Psoas muscle (tissue), 8 donors: ENCODE results near the gene COPRS. TPM values are rescaled to one million over a fixed set of nuclear protein-coding genes. Genes with fewer than 3 reads are reported as not detected.

Source experiments
- ATAC-seq, 4 donors: fragments of 200-7000 bp; cut with Tn5 transposase; one replicate each; pipeline ENCODE4 v1.9.1; 2020; ENCODE audit warnings: moderate library complexity in 3 of 4, mild to moderate bottlenecking in 2 of 4
- DNase-seq, 2 donors: peaks; one replicate each; pipeline ENCODE4 v3.0.0-alpha.2; 2020
- H3K27ac ChIP-seq: fragments of 200-600 bp; one replicate; pipeline ENCODE4 v1.8.0; 2022
- H3K27me3 ChIP-seq, 3 donors: fragments of 200-600 bp in 1 of 3; one replicate each; pipeline versions ENCODE4 v1.6.1 to v1.8.0; 2013 to 2022; ENCODE audit warnings: low read length in 2 of 3, mild to moderate bottlenecking in 2 of 3, moderate library complexity in 1 of 3; ENCODE audit not compliant: insufficient read depth in 3 of 3
- H3K36me3 ChIP-seq, 2 donors: fragments of 200-600 bp in 1 of 2; one replicate each; pipeline versions ENCODE4 v1.6.1 to v1.8.0; 2013 to 2022; ENCODE audit warnings: low read depth in 1 of 2, mild to moderate bottlenecking in 1 of 2, moderate library complexity in 1 of 2; ENCODE audit not compliant: insufficient read depth in 1 of 2
- H3K4me1 ChIP-seq: fragments of 200-600 bp; one replicate; pipeline ENCODE4 v1.8.0; 2022
- H3K4me3 ChIP-seq: fragments of 200-600 bp; one replicate; pipeline ENCODE4 v1.8.0; 2022; ENCODE audit warnings: mild to moderate bottlenecking
- H3K9me3 ChIP-seq: fragments of 200-600 bp; one replicate; pipeline ENCODE4 v1.8.0; 2022
- WGBS, 3 donors: extraction: QIAGEN DNeasy Blood & Tissue Kit; methylation state at CpG; one replicate each; pipeline versions ENCODE4 v1.1.6 to v1.1.7; 2013; 5-methylcytosine and 5-hydroxymethylcytosine counted together
- intact Hi-C, 2 donors: fragments of 100-400 bp; cut with DNase I; formaldehyde crosslinking; loops; one replicate each; pipeline versions ENCODE4 v1.11.0 to v1.14.2; 2022
- polyA plus RNA-seq, 3 donors: library from polyadenylated mRNA; stranded (reverse); fragments of 200-250 nt; gene quantifications; one replicate each; pipeline ENCODE4 v1.2.3, GENCODE V29; 2013
- total RNA-seq, 4 donors: library from RNA; stranded (reverse); fragmentation: NEBNext Ultra II Directional in 2 of 4; extraction: Animal tissue kit (Norgen Biotek cat#: 25700) in 2 of 4; gene quantifications; one replicate each; pipeline versions ENCODE4 v1.2.1 to v1.2.4, GENCODE V29; 2021 to 2023
- TF ChIP-seq, protein P1 (sequence below): fragments of 200-600 bp; IDR thresholded peaks from one replicate; pipeline ENCODE4 v1.8.0; 2022; ENCODE audit warnings: antibody characterized with exemption
- donor health status: healthy with polysubstance abuse.
- donor health status: DM: no; HTN: no; CAD: no; lungs with moderate emphysema.
- donor health status: Bipolar disorder and iron deficiency.
- donor health status: healthy.
- donor health status: DM: yes; HTN: yes; CAD: no.
- donor health status: DM: no; HTN: no; CAD: no.
- donor health status: DM: no; HTN: no; CAD: no.
- donor health status: DM: yes; HTN: yes; CAD: no.

Gene COPRS
- total and polyA plus RNA-seq, 7 donors, result 35.2 to 109 (median 54.5) TPM

DNA sequence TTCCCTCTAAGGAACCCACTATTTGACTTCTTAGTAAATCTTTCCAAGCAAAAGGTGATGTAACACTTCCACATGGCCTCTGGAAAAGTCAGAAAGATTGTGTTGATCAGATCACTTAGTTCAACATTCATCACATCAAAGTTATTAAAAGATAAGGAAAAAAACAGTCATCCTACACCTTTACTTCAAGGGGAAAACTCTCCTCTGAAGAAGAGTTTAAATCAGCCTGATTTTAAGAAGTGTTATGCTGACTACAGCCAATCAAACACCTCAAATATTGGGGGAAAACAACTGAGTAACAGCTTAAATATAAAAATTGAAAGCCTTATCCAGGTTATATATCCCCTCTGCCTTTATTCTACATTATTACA lies 19.6 kb upstream of the COPRS start:
- no peak overlapping the region for H3K4me3 ChIP-seq
- ATAC-seq (no peak), DNase-seq (no peak)
- H3K9me3 ChIP-seq, result no peaks in the 10 kb centered on the region
- intact Hi-C loops, result no loop called here
- H3K36me3 ChIP-seq, result peaks cover 11 to 99% of the 10 kb centered on the region in 2 donors
- no peak overlapping the region for H3K27ac ChIP-seq
- TF ChIP-seq, protein P1, sequence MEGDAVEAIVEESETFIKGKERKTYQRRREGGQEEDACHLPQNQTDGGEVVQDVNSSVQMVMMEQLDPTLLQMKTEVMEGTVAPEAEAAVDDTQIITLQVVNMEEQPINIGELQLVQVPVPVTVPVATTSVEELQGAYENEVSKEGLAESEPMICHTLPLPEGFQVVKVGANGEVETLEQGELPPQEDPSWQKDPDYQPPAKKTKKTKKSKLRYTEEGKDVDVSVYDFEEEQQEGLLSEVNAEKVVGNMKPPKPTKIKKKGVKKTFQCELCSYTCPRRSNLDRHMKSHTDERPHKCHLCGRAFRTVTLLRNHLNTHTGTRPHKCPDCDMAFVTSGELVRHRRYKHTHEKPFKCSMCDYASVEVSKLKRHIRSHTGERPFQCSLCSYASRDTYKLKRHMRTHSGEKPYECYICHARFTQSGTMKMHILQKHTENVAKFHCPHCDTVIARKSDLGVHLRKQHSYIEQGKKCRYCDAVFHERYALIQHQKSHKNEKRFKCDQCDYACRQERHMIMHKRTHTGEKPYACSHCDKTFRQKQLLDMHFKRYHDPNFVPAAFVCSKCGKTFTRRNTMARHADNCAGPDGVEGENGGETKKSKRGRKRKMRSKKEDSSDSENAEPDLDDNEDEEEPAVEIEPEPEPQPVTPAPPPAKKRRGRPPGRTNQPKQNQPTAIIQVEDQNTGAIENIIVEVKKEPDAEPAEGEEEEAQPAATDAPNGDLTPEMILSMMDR, result no peak
- H3K27me3 ChIP-seq, result no peaks in the 10 kb centered on the region
- no peaks in the 10 kb centered on the region for H3K4me1 ChIP-seq

DNA sequence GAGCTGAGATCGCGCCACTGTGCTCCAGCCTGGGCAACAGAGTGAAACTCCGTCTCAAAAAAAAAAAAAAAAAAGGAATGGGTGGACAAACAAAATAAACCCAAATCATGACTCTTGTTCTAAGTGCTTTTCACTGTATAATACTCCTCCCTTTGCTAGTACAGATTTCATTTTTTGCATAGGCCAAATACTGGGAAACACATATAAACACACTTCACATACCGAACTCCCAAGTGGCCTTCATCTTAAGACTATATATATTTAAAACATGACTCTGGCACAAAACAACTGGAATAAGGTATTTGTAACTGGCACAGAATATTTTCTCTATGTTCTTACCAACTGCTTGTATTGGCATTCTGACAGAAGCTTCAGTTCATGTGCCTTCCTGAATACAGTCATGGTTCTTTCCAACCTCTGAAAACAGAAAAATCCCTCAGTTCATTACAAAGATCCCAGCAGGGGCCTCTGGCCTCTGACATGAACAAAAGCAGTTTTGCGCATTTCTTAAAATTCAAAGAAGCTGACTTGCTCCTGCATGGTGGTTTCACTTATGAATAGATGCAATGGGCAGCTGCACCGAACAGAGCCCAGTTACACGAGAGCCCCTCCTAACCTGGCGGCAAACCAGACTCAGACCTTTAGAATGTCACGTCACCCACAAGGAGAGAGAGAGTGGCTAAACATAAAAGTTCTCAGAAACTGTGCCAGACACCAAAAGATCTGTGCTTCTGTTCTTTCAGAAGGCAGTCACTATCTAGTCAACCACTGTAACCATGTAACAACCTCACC lies 19.1 kb upstream of the COPRS start:
- TF ChIP-seq, protein P1, result no peak
- Histone ChIP-seq H3K36me3 (peaks cover 11 to 99% of the 10 kb centered on the region in 2 donors), H3K27me3 (no peaks in the 10 kb centered on the region), H3K9me3 (no peaks in the 10 kb centered on the region), H3K4me3 (no peak overlapping the region), H3K27ac (no peak overlapping the region), H3K4me1 (no peaks in the 10 kb centered on the region)
- intact Hi-C loops, result no loop called here
- ATAC-seq, result no peak
- DNase-seq, result no peak
- 81 to 90% (median 86%) methylated on average over 9 of the region's 9 CpGs for WGBS, 3 donors

DNA sequence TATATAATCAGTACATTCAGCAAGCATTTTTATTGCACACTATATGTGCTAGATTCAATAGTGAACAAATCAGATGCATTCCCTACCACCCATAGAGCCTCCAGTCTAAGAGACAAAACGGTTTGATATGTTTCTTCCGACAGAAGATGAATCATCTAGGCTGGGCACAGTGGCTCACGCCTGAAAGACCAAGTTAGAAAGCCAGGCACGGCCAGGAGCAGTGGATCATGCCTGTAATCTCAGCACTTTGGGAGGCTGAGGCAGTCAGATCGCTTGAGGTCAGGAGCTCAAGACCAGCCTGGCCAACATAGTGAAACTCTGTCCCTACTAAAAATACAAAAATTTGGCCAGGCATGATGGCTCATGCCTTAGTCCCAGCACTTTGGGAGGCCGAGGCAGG lies 18.3 kb upstream of the COPRS start:
- Histone ChIP-seq H3K27me3 (no peaks in the 10 kb centered on the region), H3K27ac (no peak overlapping the region), H3K36me3 (peaks cover 12 to 99% of the 10 kb centered on the region in 2 donors), H3K4me1 (no peaks in the 10 kb centered on the region), H3K4me3 (no peak overlapping the region), H3K9me3 (no peaks in the 10 kb centered on the region)
- intact Hi-C loops, result no loop called here
- WGBS, 3 donors, result 56 to 88% (median 61%) methylated on average over 6 of the region's 6 CpGs
- TF ChIP-seq, protein P1, result no peak
- no peak for DNase-seq
- peak in 2 of 4 donors; percentile 73 to 77 for ATAC-seq

DNA sequence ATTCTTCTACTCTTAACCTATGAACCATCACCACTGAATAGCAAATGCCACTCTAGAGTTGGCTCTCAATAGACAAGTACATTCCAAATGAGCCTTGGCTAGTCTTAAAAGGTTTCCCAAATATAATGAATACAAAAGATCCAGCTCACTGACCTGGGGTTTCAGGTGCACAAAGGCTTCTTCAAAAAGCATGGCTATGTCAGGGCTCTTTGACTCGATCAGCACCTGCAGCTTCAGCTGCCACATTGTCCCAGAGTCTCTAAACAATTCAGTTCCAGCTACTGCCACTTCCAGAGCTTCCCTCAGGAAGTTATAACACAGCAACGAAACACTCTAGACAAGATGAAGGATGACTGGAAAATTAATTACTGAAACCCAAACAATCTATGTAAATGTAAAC lies 16.0 kb upstream of the COPRS start:
- no peaks in the 10 kb centered on the region for H3K4me1 ChIP-seq
- ATAC-seq (no peak), DNase-seq (no peak)
- WGBS, 3 donors, result 83 to 86% (median 86%) methylated on average over 2 of the region's 2 CpGs
- H3K36me3 ChIP-seq, result peaks cover 9 to 99% of the 10 kb centered on the region in 2 donors
- H3K27me3 ChIP-seq, result no peaks in the 10 kb centered on the region
- H3K27ac ChIP-seq, result no peak overlapping the region
- no peak overlapping the region for H3K4me3 ChIP-seq
- TF ChIP-seq, protein P1, result no peak
- intact Hi-C loops, result no loop called here
- no peaks in the 10 kb centered on the region for H3K9me3 ChIP-seq
